ENCODE measurements around the gene PTPRT.
"Not testable (repeated sequence)": the region's sequence is repeated elsewhere in the genome, so short reads cannot be mapped to it uniquely, and the experiment has no call there.

The PTPRT gene

GRCh38 chr20:43188861-43189553 is 699 bp downstream of the PTPRT start:
- DNase-seq (ENCODE audit: low read depth, low spot score): no peak
- H3K4me3 ChIP-seq (ENCODE audit: low read length): no peak overlapping the region

- no peak overlapping the region for H3K4me3 ChIP-seq (ENCODE audit: low read length)
- no peak for DNase-seq (ENCODE audit: low read depth, low spot score)
Observed at GRCh38 chr20:43188234-43188653, 1.5 kb downstream of the PTPRT start.

- peak; percentile 37 for DNase-seq (ENCODE audit: low read depth, low spot score)
- H3K4me3 ChIP-seq (ENCODE audit: low read length): no peak overlapping the region
Observed at GRCh38 chr20:43187476-43188233, 2.1 kb downstream of the PTPRT start.

- H3K4me3 ChIP-seq (ENCODE audit: low read length): no peak overlapping the region
- DNase-seq (ENCODE audit: low read depth, low spot score): no peak
Observed at GRCh38 chr20:43186312-43186711, 3.4 kb downstream of the PTPRT start.

- DNase-seq (ENCODE audit: low read depth, low spot score): no peak
Observed at GRCh38 chr20:43185901-43186300, 3.8 kb downstream of the PTPRT start.

GRCh38 chr20:43183536-43184070 is 6.1 kb downstream of the PTPRT start:
- H3K4me3 ChIP-seq (ENCODE audit: low read length): no peak overlapping the region
- no peak for DNase-seq (ENCODE audit: low read depth, low spot score)

More at GRCh38 chr20:43185901-43186300, 3.8 kb downstream of the PTPRT start:
- no peak overlapping the region for H3K4me3 ChIP-seq (ENCODE audit: low read length)

GRCh38 chr20:43178080-43178479 is 11.6 kb downstream of the PTPRT start:
- H3K4me3 ChIP-seq (ENCODE audit: low read length): no peak overlapping the region
- no peak for DNase-seq (ENCODE audit: low read depth, low spot score)

GRCh38 chr20:43176726-43177125 is 13.0 kb downstream of the PTPRT start:
- no peak for DNase-seq (ENCODE audit: low read depth, low spot score)
- no peak overlapping the region for H3K4me3 ChIP-seq (ENCODE audit: low read length)

- no peak for DNase-seq (ENCODE audit: low read depth, low spot score)
- no peak overlapping the region for H3K4me3 ChIP-seq (ENCODE audit: low read length)
Observed at GRCh38 chr20:43171930-43172329, 17.8 kb downstream of the PTPRT start.

GRCh38 chr20:43170771-43171170 is 18.9 kb downstream of the PTPRT start:
- no peak for DNase-seq (ENCODE audit: low read depth, low spot score)
- H3K4me3 ChIP-seq (ENCODE audit: low read length): no peak overlapping the region

GRCh38 chr20:43167615-43168014 is 22.1 kb downstream of the PTPRT start:
- no peak for DNase-seq (ENCODE audit: low read depth, low spot score)
- no peak overlapping the region for H3K4me3 ChIP-seq (ENCODE audit: low read length)

GRCh38 chr20:43167021-43167420 is 22.7 kb downstream of the PTPRT start:
- no peak overlapping the region for H3K4me3 ChIP-seq (ENCODE audit: low read length)
- no peak for DNase-seq (ENCODE audit: low read depth, low spot score)

GRCh38 chr20:43165611-43166010 is 24.1 kb downstream of the PTPRT start:
- no peak for DNase-seq (ENCODE audit: low read depth, low spot score)
- no peak overlapping the region for H3K4me3 ChIP-seq (ENCODE audit: low read length)

- DNase-seq (ENCODE audit: low read depth, low spot score); H3K4me3 ChIP-seq (ENCODE audit: low read length): not testable (repeated sequence)
Observed at GRCh38 chr20:43164736-43165135, 25.0 kb downstream of the PTPRT start.

GRCh38 chr20:43161716-43162115 is 28.0 kb downstream of the PTPRT start:
- no peak overlapping the region for H3K4me3 ChIP-seq (ENCODE audit: low read length)
- no peak for DNase-seq (ENCODE audit: low read depth, low spot score)

GRCh38 chr20:43160941-43161340 is 28.8 kb downstream of the PTPRT start:
- H3K4me3 ChIP-seq (ENCODE audit: low read length): no peak overlapping the region
- DNase-seq (ENCODE audit: low read depth, low spot score): no peak

- H3K4me3 ChIP-seq (ENCODE audit: low read length): no peak overlapping the region
- DNase-seq (ENCODE audit: low read depth, low spot score): no peak
Observed at GRCh38 chr20:43159994-43160393, 29.7 kb downstream of the PTPRT start.

- no peak for DNase-seq (ENCODE audit: low read depth, low spot score)
- no peak overlapping the region for H3K4me3 ChIP-seq (ENCODE audit: low read length)
Observed at GRCh38 chr20:43155366-43156100, 34.2 kb downstream of the PTPRT start.

- DNase-seq (ENCODE audit: low read depth, low spot score): no peak
- no peak overlapping the region for H3K4me3 ChIP-seq (ENCODE audit: low read length)
Observed at GRCh38 chr20:43151901-43152300, 37.8 kb downstream of the PTPRT start.

- no peak overlapping the region for H3K4me3 ChIP-seq (ENCODE audit: low read length)
- no peak for DNase-seq (ENCODE audit: low read depth, low spot score)
Observed at GRCh38 chr20:43151256-43151655, 38.5 kb downstream of the PTPRT start.

Measured in Jurkat, Clone E6-1 (cell line).